ENCODE data around the gene CENPT. TPM values are rescaled to one million over a fixed set of nuclear protein-coding genes. Genes with fewer than 3 reads are reported as not detected.

Gene CENPT
- total and polyA plus RNA-seq, 9 donors = 18.4 to 57.4 (median 42.0) TPM

DNA sequence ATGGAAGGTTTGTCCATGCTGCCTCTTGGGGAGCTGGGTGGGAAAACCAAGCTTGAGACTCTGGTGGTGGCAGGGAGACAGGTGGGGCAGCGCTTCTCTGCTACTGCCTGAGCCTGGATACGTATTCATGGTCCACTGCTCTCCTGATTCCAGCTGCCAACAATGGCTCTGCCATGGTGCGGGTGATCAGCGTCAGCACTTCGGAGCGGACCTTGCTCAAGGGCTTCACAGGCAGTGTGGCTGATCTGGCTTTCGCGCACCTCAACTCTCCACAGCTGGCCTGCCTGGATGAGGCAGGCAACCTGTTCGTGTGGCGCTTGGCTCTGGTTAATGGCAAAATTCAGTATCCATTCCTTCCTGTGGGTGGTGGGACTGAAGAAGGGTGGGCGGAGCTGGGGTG, 29.6 kb upstream of the CENPT start:
- Histone ChIP-seq H3K27me3 (no peaks in the 10 kb centered on the region), H3K4me3 (no peak overlapping the region), H3K27ac (no peak overlapping the region), H3K9me3 (no peaks in the 10 kb centered on the region), H3K4me1 (ENCODE audit: insufficient read depth) (peaks cover 6% of the 10 kb centered on the region), H3K36me3 (no peaks in the 10 kb centered on the region)
- 88 to 93% (median 92%) methylated on average over 11 of the region's 11 CpGs for WGBS, 3 donors
- no peak for DNase-seq
- TF ChIP-seq EP300 (IDR thresholded peaks at IDR 0.05) (no peak), POLR2A (IDR thresholded peaks at IDR 0.05) (no peak)
- TF ChIP-seq, protein P1, sequence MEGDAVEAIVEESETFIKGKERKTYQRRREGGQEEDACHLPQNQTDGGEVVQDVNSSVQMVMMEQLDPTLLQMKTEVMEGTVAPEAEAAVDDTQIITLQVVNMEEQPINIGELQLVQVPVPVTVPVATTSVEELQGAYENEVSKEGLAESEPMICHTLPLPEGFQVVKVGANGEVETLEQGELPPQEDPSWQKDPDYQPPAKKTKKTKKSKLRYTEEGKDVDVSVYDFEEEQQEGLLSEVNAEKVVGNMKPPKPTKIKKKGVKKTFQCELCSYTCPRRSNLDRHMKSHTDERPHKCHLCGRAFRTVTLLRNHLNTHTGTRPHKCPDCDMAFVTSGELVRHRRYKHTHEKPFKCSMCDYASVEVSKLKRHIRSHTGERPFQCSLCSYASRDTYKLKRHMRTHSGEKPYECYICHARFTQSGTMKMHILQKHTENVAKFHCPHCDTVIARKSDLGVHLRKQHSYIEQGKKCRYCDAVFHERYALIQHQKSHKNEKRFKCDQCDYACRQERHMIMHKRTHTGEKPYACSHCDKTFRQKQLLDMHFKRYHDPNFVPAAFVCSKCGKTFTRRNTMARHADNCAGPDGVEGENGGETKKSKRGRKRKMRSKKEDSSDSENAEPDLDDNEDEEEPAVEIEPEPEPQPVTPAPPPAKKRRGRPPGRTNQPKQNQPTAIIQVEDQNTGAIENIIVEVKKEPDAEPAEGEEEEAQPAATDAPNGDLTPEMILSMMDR (IDR thresholded peaks at IDR 0.05) = no peak
- intact Hi-C loops (cut with DNase I) = no loop called here

DNA sequence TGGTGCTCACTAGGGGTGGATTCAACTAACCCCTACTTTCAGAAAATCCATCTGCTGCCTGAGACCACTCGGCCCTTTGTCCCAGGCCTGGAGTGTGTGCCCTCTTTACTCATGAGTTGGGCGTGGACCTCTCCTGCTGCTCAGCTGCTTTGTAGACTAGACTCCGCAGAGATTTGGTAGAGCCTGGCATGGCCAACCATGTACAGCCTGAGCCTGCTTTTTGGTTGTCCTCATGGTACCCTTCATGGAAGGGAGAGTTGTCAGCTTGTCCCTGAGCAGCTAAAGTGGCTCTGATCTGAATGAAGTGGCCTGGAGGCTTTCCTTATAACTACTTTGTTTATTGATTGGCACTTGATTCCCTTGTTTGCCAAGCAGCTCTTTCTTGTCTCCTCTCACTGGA, 26.9 kb upstream of the CENPT start:
- peaks cover 6% of the 10 kb centered on the region for H3K4me1 ChIP-seq (ENCODE audit: insufficient read depth)
- DNase-seq = no peak
- H3K9me3 ChIP-seq = no peaks in the 10 kb centered on the region
- H3K4me3 ChIP-seq = peak overlapping the region; percentile 89
- H3K36me3 ChIP-seq = no peaks in the 10 kb centered on the region
- TF ChIP-seq POLR2A (IDR thresholded peaks at IDR 0.05) (no peak), EP300 (IDR thresholded peaks at IDR 0.05) (no peak)
- TF ChIP-seq, protein P1 (IDR thresholded peaks at IDR 0.05) = no peak
- WGBS, 3 donors = 59 to 69% (median 66%) methylated on average over 3 of the region's 3 CpGs
- H3K27me3 ChIP-seq = no peaks in the 10 kb centered on the region
- intact Hi-C loops (cut with DNase I) = no loop called here
- no peak overlapping the region for H3K27ac ChIP-seq

DNA sequence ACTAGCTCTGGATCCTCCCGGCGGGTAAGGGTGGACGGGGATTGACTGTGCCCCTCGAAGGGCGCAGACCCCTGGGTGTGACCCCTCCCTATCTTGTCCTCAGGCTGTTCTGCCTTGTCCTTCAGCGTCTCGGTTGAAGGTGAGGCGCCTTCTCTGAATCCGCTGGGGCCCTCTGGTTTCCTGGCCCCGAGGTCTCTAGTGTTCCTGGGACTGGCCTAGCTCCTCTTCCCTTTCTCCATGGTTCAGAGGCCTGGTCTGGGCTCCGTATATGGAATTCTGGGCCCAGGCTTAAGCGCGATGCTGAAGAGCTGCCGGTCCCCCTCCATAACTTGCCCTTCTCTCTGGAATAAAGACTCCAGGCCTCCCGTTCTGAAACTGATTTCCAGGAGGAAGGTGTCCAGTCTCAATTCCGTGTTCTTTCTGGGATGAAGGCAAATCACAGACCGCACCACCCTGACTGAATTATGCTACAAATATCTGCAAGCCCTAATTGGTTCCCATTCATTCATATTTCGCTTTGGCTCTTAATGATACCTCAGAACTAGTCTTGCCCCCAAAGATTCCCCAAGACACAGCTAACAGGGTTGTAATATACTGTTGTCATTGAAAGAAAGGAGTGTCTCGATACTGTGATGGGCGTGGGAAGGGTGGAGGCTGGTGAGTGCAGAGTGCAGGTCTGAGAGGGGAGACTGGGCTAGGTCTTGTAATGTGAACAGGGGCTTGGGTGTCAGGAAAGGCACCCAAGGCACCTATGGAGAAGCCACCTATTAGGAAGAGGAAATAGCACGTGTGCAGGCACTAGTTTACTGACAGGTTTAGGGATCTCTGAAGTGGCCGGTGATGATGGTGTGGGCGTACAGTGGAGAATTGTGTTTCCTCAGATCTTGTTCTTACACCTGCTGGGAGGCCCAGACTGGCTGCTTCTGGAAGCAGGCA, 26.2 kb upstream of the CENPT start:
- no peaks in the 10 kb centered on the region for H3K36me3 ChIP-seq
- TF ChIP-seq, protein P1 (IDR thresholded peaks at IDR 0.05) = no peak
- TF ChIP-seq POLR2A (IDR thresholded peaks at IDR 0.05) (no peak), EP300 (IDR thresholded peaks at IDR 0.05) (no peak)

DNA sequence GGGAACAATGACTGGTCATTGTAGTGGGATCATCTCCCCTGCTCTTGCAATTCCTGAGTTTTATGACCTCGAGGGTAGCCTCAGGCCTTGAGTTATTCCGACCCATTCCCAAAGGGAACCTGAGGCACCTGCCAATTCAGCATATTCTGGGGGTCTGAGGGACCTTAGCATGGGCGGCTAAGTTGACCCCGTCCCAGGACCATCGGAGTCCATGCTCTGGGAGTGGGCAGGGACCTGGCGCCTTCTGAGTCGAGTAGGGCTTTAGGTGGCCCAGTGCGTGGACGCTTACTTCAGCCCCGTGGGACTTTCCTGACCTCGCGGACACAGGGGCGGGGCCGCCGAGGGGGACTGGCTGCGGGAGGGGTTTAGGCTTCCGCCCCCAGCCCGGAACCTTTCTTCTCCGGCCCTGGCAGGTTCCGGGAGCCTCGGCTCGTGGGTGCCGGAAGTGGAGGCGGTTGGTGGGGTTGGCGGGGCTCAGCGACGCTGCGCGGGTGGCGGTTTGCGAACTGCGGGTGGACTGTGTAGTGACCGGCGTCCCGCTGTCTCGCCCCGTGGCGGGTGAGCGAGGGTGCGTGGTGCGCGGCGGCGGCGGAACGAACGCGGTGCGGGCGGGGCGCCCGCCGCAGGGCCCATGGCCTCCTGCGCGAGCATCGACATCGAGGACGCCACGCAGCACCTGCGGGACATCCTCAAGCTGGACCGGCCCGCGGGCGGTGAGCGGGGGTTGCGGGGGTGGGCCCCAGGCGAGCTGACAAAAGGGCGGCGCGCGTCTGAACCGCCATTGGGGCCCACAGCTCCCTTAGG, 25.3 kb upstream of the CENPT start, which contains the start of gene EDC4:
Gene EDC4, plus strand, starts transcription at position 422 of the 804 bp plus-strand sequence. Its CDS starts 210 bp downstream, at position 632.
- Histone ChIP-seq H3K9me3 (no peaks in the 10 kb centered on the region), H3K36me3 (no peaks in the 10 kb centered on the region), H3K4me1 (ENCODE audit: insufficient read depth) (peaks cover 6% of the 10 kb centered on the region), H3K27me3 (no peaks in the 10 kb centered on the region), H3K4me3 (peak within 1 kb of the TSS; percentile 89), H3K27ac (peak within 1 kb of the TSS; percentile 37 to 47)
- TF ChIP-seq POLR2A (IDR thresholded peaks at IDR 0.05) (peak; percentile 59), EP300 (IDR thresholded peaks at IDR 0.05) (no peak)
- TF ChIP-seq, protein P1 (IDR thresholded peaks at IDR 0.05) = peak in 1 of 3 donors; percentile 12
- WGBS, 3 donors = 1 to 2% (median 2%) methylated on average over 57 to 72 of the region's 72 CpGs
- peak; percentile 75 to 88 (median 84) for DNase-seq
- intact Hi-C loops (cut with DNase I) = no loop called here

More for the DNA sequence above, 26.2 kb upstream of the CENPT start:
- H3K27me3 ChIP-seq = no peaks in the 10 kb centered on the region
- no peak for DNase-seq
- H3K27ac ChIP-seq = peak overlapping the region; percentile 37 to 47
- peak overlapping the region; percentile 89 for H3K4me3 ChIP-seq
- intact Hi-C loops (cut with DNase I) = no loop called here
- peaks cover 6% of the 10 kb centered on the region for H3K4me1 ChIP-seq (ENCODE audit: insufficient read depth)
- WGBS, 3 donors = 9 to 14% (median 10%) methylated on average over 23 of the region's 23 CpGs
- H3K9me3 ChIP-seq = no peaks in the 10 kb centered on the region

Data from ovary (tissue), 9 donors.